Activated T-helper 9 cell treated with anti-CD3 and anti-CD28 coated beads, Interleukin-2, amount 50 U/mL, for 16 hours (primary cell): ENCODE measurements around the gene GIMAP8.

ENCODE experiments used
- DNase-seq: peaks from one replicate; pipeline ENCODE4 v3.0.0-alpha.2; 2020; ENCODE audit warnings: low read depth

Gene GIMAP8

DNA sequence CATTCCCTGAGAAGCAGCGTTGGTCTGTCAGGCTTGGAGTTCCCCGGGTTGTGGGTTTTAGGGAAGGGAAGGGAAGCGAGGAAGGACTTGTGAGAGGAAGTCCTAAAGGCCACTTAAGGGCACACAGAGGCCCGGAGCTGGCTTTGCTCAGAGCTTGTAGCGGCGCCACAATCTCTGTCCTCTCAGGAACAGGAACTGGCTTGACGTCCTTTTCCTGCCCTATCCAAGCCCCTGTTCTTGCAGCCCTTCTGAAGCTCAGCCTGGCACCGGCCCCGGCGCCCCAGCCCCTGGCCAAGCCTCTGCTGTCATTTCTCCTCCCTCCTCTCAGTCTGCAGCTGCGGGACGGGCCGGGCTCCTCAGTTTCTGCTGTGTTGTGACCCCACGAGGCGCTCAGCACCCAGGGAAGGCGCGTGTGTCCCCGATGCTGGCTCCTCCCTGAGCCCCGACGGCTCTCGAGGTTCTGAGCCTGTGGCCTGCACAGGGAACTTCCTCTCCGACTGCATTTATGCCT lies at the start of gene GIMAP8:
GIMAP8 (plus strand) TSS at position 140 of the 511 bp plus-strand sequence. CDS start 16,069 bp downstream, outside the sequence.
- DNase-seq, result peak; percentile 51

DNA sequence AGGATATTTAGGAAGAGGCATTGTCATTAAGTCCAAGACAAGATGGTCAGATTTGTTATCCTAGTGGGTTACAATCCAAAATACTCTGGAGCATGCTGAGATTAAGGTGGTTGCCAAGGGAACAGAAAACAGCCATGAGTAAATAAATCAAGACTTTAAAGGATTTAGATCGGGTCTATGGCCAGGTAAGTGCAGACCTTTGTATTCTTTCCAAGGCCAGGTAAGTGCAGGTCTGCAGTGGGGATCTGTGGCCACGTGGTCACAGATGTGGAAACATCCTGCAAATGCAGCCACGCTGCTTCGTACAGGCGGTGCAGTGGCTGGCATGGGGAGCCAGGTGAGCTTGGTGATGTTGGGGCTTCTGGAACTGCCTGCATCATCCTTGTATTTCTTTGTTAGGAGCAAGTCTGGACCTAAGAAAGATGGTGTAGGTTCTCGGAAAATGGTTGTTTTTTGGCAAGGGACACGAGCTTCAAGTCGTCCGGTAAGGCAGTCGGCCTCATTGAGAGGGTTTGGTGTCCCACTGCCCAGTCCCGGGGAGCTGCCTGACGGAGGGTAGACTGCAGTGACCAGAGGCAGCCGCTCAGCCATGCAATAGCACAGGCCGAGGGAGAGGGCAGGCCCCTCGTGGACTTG lies 49.5 kb upstream of the GIMAP8 start:
- no peak for DNase-seq

DNA sequence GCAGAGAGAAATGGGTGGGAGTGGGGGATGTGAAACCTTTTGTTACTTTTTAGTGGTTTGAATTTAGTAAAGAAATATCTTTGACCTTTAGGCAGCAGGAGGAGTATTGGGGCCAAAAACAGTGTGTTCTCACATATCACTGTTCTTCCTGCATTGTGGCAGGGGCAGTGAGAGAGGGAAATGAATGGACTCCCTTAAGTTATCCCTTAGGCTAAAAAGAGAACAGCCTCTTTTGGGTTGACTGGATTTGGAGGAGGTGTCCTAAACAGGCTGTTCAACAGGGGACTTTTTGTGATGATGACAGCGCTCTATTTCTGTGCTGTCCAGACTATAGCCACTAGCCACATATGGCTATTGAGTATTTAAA lies 49.0 kb upstream of the GIMAP8 start:
- DNase-seq, result no peak

DNA sequence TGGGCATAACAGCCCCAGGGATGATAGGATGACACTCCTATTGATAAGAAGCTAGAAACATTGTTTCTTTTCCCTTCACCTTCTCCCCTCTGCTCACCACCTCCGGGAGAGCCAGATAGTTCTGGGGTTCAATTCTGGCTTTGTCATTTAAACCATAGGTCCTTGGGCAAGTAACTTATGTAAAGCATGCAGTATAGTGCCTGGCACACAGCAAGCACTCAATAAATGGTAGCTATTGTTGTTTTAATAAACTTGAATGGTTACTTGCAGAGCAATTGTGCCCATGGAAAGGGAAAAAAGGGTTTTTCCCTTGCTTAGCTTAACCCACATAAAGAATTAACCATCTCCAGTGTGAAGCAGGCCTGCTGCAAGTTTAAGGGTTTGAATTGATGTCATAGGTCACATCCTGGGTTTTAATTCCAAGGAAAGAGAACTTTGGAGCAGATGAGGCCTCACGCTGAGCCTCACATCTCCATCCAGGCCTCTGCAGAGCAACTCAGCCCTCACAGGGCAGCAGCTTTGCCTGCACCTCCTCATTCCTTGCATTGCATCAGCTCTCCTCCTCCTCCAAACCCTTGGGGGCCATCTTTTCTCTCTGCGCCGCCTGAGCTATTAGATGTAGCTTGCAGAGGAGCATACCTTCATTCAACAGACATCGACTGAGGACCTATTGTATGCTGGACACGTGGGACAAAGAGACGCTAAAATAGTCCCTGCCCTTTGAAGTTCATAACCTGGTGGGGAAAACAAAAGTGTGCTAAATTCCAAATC lies 48.4 kb upstream of the GIMAP8 start:
- DNase-seq, result no peak

DNA sequence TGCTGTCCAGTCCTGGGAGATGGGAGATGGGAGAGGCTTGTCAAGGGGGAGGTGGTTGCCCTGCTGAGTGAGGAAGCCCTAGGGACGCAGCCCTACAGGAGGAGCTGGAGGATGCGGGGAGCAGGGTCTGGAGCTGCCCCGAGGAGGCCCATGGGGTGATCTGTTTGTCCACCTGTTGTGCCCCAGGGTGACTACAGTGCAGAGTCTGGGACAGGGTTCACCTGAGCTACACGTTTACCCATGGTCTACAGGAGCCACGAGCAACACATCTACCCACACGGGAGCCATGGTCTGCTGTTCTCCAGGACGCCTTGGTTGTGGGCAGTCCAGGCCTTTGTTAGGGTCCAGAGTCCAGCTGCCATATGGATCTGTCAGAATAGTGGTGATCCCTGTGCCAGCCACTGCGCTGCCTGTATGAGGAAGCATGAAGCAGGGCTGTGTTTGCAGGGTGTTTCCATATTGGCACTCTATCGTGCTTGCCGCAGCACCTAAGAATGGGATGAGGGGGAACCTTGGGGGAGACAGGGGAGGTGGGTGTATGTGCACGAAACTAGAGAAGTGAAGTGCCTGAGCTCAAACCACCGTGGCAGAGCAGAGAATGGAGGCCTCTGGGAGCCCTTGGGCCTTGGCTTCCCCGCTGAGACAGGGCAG lies 47.6 kb upstream of the GIMAP8 start:
- DNase-seq, result no peak

DNA sequence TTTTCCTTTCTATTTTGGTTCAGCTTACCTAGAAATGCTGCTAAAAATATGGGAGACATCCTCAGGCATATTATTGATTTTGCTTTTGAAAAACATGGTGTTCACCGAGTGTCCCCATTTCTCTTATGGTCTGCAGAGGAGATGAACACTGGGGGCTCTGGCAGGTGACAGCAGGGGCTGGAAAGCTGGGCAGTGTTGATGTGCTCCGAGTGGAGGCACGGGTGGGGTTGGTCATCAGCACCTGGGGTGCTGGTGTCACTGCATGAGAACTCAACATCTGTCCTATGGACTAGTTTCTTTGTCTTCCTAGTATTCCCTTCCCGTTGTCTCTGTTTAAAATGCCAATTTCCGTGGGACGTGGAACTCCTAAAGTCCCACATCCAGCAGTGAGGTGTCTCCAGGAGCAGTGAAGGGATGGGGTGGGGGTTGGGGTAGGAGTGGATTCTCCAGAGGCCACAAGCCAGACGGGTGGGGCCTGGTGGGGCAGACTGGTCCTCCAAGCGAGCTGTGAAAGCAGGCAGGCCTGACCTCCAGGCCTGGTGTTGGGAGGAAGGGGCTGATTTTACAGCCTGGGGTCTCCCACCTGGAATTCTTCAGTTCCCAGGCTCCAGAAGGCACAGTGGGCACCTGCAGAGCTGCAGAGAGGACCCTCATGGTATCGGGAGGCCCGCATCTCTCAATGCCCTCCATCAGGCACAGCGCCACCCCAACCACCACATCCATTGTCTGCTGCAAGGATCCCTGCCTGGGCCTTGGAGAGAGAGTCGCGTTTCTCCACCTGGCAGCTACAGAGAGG lies 46.9 kb upstream of the GIMAP8 start:
- DNase-seq, result no peak

DNA sequence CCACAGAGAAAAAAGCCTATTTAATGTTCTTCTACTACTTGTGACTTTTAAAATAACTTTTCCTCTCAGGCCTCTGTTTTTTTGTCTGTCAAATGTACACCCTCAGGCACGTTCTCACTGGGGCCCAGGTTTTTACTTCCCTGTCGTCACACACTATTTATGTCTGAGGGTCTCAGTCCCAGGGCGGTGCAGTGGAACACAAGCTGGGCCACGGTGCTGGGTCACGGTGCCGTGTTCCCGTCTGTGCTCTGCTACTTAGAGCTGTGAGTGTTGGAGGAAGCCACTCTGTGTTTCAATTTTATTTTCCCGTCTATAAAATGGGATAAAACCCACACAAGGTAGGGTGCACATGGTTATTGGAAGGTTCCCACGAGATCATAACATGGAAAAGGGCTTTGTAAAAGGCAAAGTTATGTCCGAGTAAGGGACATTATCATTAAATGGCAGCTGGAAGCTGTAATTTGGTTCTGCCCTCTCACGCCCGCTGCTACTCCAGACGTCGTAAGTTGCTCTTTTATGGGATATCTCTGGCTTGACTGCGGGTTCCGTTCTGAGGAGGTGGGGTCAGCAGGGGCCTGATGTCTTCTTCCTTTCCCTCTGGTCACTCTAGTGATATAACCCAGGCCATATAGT lies 46.1 kb upstream of the GIMAP8 start:
- no peak for DNase-seq

DNA sequence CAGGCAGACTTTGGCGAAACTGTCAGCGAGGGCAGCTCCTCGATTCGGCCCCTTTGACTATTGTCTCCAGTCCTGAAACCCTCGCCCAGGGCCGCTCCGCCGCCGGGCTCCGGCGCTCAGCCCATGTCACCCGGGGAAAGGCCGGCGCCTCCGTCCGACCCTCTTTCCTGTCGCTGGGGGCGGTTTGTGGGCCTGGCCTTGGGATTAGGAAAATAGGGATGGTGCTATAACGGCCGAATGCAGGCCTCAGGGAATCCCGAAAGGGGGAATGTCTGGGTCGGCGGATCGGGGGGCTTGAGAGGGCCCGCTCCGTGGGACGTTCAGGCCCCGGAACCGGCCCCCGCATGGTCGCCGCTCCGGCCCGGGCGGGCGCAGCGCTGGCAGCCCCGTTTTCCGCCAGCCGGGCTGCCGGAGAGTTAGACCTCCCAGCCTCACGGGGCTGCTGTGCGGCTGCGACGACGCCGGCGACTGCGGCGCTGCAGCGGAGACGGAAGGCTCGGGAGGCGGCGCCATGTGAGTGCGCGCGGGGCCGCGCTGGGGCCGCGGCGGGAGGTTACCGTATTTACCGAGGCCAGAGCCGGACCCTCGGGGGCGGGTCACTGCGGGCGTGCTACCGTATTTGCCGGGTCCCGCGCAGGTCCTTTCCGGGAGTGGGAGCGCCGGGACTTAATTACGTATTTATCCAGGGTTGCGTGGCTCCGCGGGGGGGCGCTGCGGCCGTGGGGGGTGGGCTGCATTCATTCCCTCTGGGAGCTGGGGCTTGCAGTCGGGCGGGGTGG lies 45.4 kb upstream of the GIMAP8 start:
- DNase-seq, result peak; percentile 68

DNA sequence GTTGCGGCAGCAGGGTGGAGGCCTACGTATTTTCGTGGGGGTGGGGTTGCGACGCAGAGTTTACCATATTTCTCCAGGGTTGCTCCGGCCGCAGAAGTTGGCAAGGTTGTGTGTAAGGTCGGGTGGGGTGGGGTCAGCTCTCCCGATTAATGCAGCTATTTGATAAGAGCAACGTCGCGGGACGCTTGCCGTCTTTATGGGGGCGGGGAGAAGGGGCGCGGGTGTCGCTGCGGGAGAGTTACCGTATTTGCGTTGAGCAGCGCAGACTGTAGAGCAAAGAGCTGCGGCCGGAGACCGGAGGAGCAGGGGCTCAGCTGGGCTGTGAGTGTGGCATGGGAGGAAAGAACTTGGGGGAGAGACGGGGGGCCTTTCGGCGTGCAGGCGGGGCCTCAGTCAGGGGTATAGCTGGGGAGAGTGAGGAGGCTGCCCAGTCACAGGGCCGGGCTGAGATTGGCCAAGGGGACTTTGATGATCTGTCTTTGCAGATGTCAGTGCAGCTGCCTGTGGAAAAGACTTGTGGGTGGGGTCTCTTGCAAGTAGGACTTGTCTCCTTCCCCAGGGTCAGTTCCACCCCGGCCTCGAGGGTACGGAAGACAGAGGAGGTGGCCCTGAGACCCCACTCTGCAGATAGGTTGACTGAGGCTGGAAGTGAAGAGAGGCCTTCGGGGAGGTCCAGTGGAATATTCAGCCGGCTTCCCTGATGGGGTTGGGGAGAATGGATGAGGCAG lies 44.7 kb upstream of the GIMAP8 start:
- no peak for DNase-seq

DNA sequence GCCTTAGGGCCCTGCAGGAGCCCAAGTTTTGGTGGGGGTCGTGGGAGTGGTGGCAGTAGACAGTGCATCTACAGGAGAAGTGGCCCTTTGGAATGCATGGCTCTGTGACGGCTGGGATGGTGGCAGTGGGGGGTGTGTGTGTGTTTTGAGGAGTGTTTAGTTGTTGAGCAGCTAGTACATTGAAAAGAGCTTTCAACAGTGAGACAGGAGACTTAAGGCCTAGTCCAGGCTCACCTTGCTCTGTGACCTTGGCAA lies 44.2 kb upstream of the GIMAP8 start:
- no peak for DNase-seq

DNA sequence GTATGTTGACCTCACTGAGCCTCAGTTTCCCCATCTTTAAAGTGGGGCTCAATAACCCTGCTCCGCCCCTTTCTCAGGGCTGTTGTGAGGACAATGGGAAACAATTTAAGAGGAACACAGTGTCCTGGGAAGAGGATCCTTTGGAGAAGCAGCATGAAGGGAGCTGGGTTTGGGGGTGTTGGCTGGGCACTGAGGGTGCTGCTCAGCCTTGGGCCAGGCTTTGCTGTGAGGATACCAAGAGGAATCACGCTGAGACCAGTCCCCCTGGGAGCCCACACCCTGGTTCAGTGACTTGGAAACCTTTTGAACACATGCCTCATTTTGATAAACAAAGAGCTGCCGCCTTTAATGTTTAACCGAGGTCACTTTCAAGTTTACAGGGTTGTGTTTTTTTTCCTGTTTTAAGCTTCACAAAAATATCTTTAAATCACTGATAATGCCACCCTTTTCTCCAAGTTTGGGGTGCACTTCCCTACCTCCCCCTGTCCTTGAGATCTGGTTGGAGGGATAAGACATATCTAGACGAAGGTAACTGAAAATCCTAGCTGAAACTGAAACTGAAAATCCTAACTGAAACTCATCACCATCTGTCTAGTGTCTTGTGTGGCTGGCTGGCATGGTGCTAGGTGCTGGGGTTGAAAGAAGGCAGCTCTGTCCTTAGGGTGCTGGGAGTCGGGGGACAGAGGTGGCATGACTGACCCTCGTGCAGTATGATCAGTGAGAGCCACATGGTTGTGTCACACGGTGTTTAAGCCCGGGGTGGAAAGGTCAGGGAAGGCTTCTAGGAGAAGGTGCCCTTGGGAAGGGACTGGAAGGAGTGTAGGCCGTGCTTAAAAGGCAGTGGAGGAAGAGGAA lies 43.6 kb upstream of the GIMAP8 start:
- no peak for DNase-seq

DNA sequence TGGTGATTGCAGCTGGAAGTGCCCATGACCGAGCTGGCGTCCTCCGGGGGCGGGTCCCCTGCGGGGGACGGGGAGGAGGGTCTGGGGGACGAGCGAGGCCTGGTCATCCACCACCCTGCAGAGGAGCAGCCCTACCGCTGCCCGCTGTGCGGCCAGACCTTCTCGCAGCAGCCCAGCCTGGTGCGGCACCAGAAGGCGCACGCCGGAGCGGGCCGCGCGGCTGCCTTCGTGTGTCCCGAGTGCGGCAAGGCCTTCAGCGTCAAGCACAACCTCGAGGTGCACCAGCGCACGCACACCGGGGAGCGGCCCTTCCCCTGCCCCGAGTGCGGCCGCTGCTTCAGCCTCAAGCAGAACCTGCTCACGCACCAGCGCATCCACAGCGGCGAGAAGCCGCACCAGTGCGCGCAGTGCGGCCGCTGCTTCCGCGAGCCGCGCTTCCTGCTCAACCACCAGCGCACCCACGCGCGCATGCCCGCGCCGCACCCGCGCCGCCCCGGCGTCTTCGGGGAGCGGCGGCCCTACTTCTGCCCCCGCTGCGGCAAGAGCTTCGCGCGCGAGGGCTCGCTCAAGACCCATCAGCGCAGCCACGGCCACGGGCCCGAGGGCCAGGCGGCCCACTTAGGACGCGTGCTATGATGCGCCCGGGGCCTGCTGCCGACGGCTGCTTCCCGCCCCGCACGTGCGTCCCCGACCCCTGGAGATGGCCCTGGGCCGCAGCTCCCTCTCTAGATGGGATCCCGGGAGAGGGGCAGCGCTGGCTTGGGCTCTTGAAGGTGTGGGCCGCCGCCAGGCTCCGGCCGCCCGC lies 42.6 kb upstream of the GIMAP8 start:
- DNase-seq, result no peak

DNA sequence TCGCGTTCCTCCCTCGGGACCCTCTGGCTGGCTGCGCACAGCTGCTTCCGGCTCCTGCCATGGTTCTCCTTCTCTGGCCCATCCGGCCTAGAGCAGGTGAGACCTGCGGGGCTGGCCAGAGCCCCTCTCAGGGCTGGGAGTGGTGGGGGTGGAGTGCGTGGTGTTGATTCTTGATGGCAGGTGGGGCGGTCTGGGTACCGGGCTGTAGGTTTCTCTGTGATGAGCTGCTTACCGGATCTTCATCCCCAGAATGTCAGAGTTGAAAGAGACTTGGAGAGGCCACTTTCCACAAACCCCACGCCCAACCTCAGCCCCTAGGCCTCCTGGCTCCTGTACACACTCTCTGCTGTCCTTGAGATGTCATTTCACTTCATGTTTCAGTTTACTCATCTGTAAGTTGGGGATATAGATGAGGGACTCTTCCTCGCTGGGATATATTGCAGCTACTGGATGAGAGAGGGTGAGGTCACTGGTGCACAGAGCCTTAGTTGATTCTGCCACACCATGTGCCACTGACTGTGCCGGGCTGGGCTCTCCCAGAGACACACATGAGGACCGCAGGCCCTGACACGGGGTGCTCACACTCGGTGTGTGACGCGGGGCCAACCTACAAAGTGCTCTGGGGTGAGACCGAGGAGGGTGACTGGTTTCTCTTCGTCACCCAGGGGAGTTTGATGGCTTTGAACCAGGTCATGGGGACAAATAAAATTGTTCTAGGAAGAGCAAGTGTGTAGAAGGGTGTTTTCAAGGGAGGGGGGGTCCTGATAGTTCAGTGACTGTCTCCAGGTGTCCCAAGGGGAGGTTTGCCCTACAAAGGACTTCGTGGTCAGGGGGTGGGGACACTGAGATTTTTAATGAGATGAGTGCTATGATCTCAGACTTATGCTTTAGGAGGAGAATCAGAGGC lies 41.8 kb upstream of the GIMAP8 start:
- DNase-seq, result no peak

DNA sequence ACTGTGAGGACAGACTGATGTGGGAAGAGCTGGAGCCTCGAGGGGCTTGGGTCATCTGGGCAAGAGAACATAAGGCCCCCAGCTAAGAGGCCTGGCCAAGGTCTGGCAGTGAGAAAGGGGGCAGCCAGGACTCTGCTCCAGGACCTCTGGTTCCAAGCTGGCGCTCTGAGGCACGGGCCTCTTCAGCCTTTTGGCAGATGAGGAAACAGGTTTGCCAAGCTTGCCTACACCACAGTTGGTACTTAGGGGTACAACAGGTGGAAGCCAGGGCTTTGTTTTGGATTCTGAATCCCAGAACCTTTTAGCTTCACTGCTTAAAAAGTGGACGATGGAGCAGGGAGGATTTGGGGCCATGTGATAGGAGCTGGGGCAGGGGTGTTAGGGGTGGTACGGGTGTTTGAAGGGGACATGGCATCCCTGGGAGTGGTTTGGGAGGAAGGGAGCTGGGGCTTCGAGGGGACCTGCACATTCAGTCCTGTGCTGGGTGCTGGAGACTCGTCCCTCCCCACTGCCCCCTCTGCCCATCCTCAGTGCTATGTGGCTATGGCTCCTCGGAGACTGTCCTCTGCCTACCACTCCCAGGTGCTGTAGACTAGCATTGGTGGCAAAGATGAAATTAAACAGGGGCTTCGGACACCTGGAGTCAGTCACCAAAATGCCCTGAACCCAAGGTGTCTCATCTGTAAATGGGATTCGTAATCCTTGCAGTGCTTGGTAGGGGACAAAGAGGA lies 41.0 kb upstream of the GIMAP8 start:
- DNase-seq, result no peak

DNA sequence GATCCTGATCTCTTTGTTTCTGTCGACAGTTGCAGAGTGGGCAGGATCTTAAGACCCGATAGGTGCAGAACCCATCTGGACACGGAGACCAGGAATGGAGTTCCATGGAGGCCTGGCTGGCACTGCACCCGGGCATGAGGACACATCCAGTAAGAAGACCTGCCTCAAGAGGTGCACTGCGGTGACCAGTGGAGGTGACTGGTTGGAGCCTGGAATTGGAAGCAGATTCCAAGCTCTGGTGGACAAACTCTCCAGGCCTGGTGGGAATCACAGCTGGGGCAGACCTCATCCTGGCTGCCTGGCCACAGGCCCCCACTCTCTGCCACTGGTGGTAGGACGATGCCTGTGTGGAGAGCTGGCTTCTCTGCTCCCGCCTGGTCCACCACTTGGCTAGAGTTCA lies 40.3 kb upstream of the GIMAP8 start:
- no peak for DNase-seq

DNA sequence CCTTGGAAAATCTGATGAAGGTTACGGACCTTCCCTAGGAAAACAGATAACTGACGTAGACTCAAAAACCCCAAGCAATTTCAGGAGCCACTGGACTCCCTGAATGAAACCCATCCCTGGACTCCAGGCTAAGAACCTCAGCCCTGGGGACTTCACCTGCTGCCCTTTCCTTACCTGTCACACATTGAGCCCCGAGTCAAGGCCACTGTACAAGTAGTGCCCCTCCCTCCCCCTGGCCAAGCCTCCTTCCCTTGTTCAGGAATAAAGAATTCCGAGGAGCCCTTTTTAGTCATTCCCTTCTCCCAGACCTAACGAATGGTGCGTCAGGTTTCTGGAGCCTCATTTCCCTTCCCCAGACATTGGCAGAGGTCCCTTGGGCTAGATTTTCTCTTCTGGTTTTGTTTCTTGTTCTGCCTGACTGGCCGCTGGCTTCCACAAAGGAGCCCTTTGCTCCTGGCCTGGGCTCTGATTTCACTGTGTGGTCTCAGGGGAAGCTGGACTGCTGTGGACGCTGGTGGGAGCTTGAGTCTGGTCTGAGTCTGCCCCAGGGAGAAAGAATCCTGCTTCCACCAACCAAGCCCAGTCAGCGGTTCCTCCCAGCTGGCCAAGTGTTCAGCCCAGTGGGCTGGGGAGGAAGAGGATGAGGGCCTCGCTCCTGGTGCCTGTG lies 39.6 kb upstream of the GIMAP8 start:
- DNase-seq, result no peak
